Spleen (tissue), 7 donors: ENCODE results near the gene RMI2.

Source experiments
- POLR2AphosphoS5 ChIP-seq, 3 donors: sonication (generic); formaldehyde crosslinking; IDR thresholded peaks; one replicate each; pipeline ENCODE4 v1.5.1; 2017; ENCODE audit warnings: antibody characterized with exemption in 3 of 3
- TF ChIP-seq, protein P1 (sequence below), 11 experiments: fragments of 200-600 bp in 7 of 11; fragments of 450-650 bp in 4 of 11; sonication (generic) in 4 of 11; IDR thresholded peaks in 8 of 11; conservative IDR thresholded peaks in 3 of 11; 1 replicate in 7 of 11; 2 replicates in 4 of 11; pipeline versions ENCODE4 v1.4.0 to v1.8.0; 2016 to 2021; ENCODE audit warnings: antibody characterized with exemption in 11 of 11, inconsistent platforms in 4 of 11, mild to moderate bottlenecking in 1 of 11
- donor health status: DM: no; HTN: no; CAD: no; lungs with moderate emphysema.
- donor health status: DM: no; HTN: no; CAD: no.
- donor health status: DM: no; HTN: no; CAD: no.

DNA sequence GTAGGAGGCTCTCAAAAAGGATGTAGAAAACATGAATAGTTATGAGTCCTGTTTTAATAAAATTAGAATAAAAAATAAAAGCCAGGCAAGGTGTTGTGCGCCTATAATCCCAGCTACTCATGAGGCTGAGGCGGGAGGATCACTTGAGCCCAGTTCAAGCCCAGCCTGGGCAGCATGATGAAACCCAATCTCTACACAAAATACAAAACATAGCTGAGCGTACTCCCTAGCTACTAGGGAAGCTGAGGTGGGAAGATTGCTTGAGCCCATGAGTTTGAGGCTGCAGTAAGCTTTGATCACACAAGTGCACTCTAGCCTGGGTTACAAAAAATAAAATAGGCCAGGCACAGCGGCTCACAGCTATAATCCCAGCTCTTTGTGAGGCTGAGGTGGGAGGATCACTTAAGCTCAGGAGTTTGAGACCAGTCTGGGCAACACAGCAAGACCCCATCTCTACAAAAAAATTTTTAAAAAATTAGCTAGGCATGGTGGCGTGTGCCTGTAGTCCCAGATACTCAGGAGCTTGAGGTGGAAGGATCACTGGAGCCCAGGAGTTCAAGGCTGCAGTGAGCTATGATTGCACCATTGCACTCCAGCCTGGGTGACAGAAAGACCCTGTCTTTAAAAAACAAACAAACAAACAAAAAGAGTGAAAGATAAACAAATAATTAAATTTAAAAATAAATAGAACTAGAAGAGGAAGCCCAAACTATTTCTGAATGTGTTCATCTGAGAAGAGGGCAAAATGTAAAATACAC, 46.9 kb upstream of the RMI2 start:
- TF ChIP-seq, protein P1, sequence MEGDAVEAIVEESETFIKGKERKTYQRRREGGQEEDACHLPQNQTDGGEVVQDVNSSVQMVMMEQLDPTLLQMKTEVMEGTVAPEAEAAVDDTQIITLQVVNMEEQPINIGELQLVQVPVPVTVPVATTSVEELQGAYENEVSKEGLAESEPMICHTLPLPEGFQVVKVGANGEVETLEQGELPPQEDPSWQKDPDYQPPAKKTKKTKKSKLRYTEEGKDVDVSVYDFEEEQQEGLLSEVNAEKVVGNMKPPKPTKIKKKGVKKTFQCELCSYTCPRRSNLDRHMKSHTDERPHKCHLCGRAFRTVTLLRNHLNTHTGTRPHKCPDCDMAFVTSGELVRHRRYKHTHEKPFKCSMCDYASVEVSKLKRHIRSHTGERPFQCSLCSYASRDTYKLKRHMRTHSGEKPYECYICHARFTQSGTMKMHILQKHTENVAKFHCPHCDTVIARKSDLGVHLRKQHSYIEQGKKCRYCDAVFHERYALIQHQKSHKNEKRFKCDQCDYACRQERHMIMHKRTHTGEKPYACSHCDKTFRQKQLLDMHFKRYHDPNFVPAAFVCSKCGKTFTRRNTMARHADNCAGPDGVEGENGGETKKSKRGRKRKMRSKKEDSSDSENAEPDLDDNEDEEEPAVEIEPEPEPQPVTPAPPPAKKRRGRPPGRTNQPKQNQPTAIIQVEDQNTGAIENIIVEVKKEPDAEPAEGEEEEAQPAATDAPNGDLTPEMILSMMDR (IDR thresholded peaks at IDR 0.05 in 8 of 11, conservative IDR thresholded peaks at IDR 0.05 in 3 of 11) = no peak
- no peak for TF ChIP-seq POLR2AphosphoS5 (IDR thresholded peaks at IDR 0.05)
